Tibial artery (tissue), 4 donors: Measurements from ENCODE around the gene WDR82.

Experiments
- DNase-seq, 2 donors: peaks; one replicate each; pipeline ENCODE4 v3.0.0-alpha.2; 2019
- H3K27ac ChIP-seq, 2 donors: fragments of 200-600 bp; sonication (generic) in 1 of 2; 1 replicate in 1 of 2; 2 replicates in 1 of 2; pipeline ENCODE4 v1.5.1; 2018 to 2019; ENCODE audit warnings: mild to moderate bottlenecking in 1 of 2
- H3K27me3 ChIP-seq, 2 donors: fragments of 200-600 bp; sonication (generic) in 1 of 2; one replicate each; pipeline versions ENCODE4 v1.5.1 to v1.6.0; 2016 to 2019
- H3K36me3 ChIP-seq, 3 donors: fragments of 200-600 bp; sonication (generic) in 2 of 3; one replicate each; pipeline ENCODE4 v1.5.1; 2016 to 2019; ENCODE audit warnings: mild to moderate bottlenecking in 2 of 3
- H3K4me1 ChIP-seq, 4 donors: fragments of 200-600 bp; sonication (generic) in 2 of 4; 1 replicate in 3 of 4; 2 replicates in 1 of 4; pipeline ENCODE4 v1.5.1; 2016 to 2019
- H3K4me3 ChIP-seq, 2 donors: fragments of 200-600 bp; sonication (generic) in 1 of 2; 1 replicate in 1 of 2; 2 replicates in 1 of 2; pipeline ENCODE4 v1.5.1; 2018 to 2019; ENCODE audit warnings: mild to moderate bottlenecking in 2 of 2
- H3K9me3 ChIP-seq, 3 donors: fragments of 200-600 bp; sonication (generic) in 1 of 3; one replicate each; pipeline ENCODE4 v1.5.1; 2016 to 2019
- intact Hi-C: fragments of 100-400 bp; cut with DNase I; formaldehyde crosslinking; loops from one replicate; pipeline ENCODE4 v1.15.0; 2023; ENCODE audit warnings: low total_unique reads
- TF ChIP-seq, protein P1 (sequence below), 2 experiments: fragments of 200-600 bp in 1 of 2; fragments of 450-650 bp in 1 of 2; IDR thresholded peaks; one replicate each; pipeline ENCODE4 v1.5.1; 2017 to 2019; ENCODE audit warnings: antibody characterized with exemption in 2 of 2, mild to moderate bottlenecking in 1 of 2, moderate library complexity in 1 of 2

The WDR82 gene

DNA sequence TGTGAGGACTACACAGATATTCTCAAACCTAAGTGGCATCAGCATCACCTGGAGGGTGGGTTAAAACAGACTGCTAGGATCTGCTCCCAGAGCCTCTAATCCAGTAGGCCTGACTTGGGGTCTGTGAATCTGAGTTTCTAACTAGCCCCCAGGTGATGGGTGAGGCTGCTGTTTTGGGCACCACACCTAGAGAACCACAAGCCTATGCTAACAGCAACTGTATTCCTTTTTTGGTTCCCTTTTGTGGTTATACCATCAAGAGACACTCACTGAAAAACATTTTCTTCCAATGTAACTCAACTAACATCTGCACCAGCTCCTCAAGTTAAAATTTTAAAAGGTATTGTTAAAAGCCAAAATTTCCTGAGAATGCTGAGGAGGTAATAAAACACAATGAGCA is 16.0 kb downstream of the WDR82 start:
- no peaks in the 10 kb centered on the region for H3K4me1 ChIP-seq
- no peak overlapping the region for H3K27ac ChIP-seq
- no peaks in the 10 kb centered on the region for H3K27me3 ChIP-seq
- no peak overlapping the region for H3K4me3 ChIP-seq
- H3K9me3 ChIP-seq = no peaks in the 10 kb centered on the region
- DNase-seq = no peak
- intact Hi-C loops = no loop called here
- peaks cover 87 to 99% (median 97%) of the 10 kb centered on the region in 3 donors for H3K36me3 ChIP-seq
- TF ChIP-seq, protein P1, sequence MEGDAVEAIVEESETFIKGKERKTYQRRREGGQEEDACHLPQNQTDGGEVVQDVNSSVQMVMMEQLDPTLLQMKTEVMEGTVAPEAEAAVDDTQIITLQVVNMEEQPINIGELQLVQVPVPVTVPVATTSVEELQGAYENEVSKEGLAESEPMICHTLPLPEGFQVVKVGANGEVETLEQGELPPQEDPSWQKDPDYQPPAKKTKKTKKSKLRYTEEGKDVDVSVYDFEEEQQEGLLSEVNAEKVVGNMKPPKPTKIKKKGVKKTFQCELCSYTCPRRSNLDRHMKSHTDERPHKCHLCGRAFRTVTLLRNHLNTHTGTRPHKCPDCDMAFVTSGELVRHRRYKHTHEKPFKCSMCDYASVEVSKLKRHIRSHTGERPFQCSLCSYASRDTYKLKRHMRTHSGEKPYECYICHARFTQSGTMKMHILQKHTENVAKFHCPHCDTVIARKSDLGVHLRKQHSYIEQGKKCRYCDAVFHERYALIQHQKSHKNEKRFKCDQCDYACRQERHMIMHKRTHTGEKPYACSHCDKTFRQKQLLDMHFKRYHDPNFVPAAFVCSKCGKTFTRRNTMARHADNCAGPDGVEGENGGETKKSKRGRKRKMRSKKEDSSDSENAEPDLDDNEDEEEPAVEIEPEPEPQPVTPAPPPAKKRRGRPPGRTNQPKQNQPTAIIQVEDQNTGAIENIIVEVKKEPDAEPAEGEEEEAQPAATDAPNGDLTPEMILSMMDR (IDR thresholded peaks at IDR 0.05) = no peak

DNA sequence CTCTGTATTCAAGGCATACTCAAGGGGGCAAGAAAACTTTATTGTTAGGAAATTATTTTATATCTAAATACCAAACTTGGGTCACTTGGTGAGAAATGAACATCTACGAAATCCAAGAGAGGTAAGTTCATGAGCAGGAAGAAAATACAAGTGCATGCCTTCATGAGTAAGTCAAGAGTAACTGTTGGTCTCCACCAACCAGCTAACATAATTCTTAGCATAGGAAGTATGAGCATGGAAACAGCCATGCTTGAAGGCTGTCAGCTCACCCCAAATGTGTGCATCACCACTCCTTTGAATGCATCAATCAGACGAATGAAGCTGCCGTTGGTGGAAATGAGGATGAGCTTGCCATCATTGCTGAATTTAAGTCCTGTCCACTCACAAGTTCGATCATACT is 19.0 kb downstream of the WDR82 start:
- TF ChIP-seq, protein P1 (IDR thresholded peaks at IDR 0.05) = no peak
- H3K36me3 ChIP-seq = peaks cover 95 to 100% (median 100%) of the 10 kb centered on the region in 3 donors
- intact Hi-C loops = no loop called here

DNA sequence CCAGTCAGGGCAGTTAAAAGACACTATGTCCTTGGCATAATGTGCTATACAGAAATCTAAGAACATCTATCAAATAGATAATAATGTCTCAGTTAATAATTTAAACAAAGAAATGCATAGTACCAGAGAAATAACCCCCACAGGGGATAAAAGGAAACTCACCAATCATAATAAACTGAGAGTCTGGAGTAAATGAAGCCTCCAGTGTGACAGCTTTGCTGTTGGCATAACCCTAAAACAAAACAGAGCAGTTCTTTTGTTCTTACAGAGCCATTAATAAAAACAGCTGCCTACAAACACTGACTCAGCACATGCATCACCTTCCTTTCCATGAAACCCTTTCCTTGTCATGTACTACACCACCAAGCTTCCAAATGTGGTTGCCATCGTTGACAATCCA is 19.4 kb downstream of the WDR82 start:
- H3K9me3 ChIP-seq = no peaks in the 10 kb centered on the region
- no peaks in the 10 kb centered on the region for H3K27me3 ChIP-seq
- no peak overlapping the region for H3K27ac ChIP-seq
- no peak for DNase-seq
- TF ChIP-seq, protein P1 (IDR thresholded peaks at IDR 0.05) = no peak
- no peak overlapping the region for H3K4me3 ChIP-seq
- H3K36me3 ChIP-seq = peaks cover 94 to 100% (median 99%) of the 10 kb centered on the region in 3 donors
- intact Hi-C loops = no loop called here
- H3K4me1 ChIP-seq = no peaks in the 10 kb centered on the region

More for the DNA sequence above, 19.0 kb downstream of the WDR82 start:
- Histone ChIP-seq H3K4me3 (no peak overlapping the region), H3K27ac (no peak overlapping the region), H3K27me3 (no peaks in the 10 kb centered on the region), H3K9me3 (no peaks in the 10 kb centered on the region), H3K4me1 (no peaks in the 10 kb centered on the region)
- no peak for DNase-seq

DNA sequence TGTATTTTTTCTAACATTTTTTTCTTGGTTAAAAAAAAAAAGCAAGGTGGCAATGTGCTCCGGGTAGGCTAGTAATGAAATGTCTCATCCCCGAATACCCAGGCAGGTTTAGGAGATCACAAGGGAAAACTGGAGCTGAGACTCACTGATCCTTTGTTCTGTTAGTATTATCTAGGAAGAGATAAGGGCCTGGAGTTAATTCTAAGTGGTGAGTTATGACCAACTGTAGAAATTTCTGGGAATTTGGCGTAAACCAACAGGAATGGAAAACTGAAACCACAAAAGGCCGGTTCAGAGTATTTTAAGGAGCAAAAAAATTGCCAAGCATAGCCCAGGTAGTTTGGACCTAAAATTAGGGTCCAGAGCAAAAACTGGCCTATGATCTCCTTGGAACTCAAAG is 20.5 kb downstream of the WDR82 start:
- no peaks in the 10 kb centered on the region for H3K27me3 ChIP-seq
- H3K4me3 ChIP-seq = no peak overlapping the region
- intact Hi-C loops = no loop called here
- no peak for DNase-seq
- H3K27ac ChIP-seq = no peak overlapping the region
- TF ChIP-seq, protein P1 (IDR thresholded peaks at IDR 0.05) = no peak
- peaks cover 0 to 3% (median 0%) of the 10 kb centered on the region in 4 donors for H3K4me1 ChIP-seq
- peaks cover 86 to 100% (median 99%) of the 10 kb centered on the region in 3 donors for H3K36me3 ChIP-seq
- no peaks in the 10 kb centered on the region for H3K9me3 ChIP-seq

DNA sequence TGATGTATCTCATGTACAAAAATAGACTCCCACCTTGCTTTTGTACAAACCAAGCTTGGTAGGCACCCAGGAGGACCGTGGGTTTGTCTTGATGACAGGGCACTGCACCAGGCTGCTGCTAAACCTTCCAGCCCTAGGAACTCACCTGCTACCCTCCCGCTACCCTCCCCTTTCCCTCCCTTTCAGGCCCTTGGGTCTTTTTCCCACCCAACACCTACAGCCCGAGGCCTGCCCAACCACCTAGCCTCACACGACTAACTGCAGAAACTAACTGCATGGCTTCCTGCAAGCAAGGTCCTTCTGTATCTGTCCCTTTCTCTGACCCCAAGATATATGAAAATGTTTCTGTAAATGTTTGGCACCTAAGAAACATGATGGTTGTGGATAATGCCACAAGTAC is 21.8 kb downstream of the WDR82 start:
- H3K4me1 ChIP-seq = peaks cover 0 to 3% (median 0%) of the 10 kb centered on the region in 4 donors
- intact Hi-C loops = no loop called here
- no peaks in the 10 kb centered on the region for H3K9me3 ChIP-seq
- no peak overlapping the region for H3K4me3 ChIP-seq
- no peak overlapping the region for H3K27ac ChIP-seq
- TF ChIP-seq, protein P1 (IDR thresholded peaks at IDR 0.05) = no peak
- peaks cover 77 to 100% (median 99%) of the 10 kb centered on the region in 3 donors for H3K36me3 ChIP-seq
- DNase-seq = no peak
- H3K27me3 ChIP-seq = no peaks in the 10 kb centered on the region

DNA sequence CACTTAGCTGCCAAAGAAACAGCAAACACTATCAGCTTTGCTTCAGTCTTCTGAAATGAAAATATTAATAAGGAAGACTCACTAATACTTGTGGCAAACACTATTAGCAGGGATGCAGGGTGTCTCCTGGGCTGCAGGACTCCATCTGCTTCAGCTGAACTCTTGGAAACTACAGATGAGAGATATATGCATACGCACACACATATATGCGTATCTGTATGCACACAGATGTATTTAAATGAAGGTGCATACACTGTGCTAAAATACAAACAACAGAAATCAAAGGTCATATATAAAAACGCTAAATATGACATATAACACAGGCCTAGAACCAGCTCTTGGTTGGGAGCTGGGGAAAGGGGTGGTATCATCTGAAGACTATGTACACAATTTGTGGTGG is 22.3 kb downstream of the WDR82 start:
- peaks cover 79 to 100% (median 99%) of the 10 kb centered on the region in 3 donors for H3K36me3 ChIP-seq
- no peak overlapping the region for H3K4me3 ChIP-seq
- no peak for DNase-seq
- H3K27ac ChIP-seq = no peak overlapping the region
- no peaks in the 10 kb centered on the region for H3K9me3 ChIP-seq
- no peaks in the 10 kb centered on the region for H3K27me3 ChIP-seq
- intact Hi-C loops = no loop called here
- peaks cover 0 to 3% (median 0%) of the 10 kb centered on the region in 4 donors for H3K4me1 ChIP-seq
- TF ChIP-seq, protein P1 (IDR thresholded peaks at IDR 0.05) = no peak
